EH (cell line): ENCODE results near the gene SVOPL.

Experiments
- DNase-seq: peaks from one replicate; pipeline ENCODE4 v3.0.0-alpha.2; 2015; ENCODE audit warnings: low read depth

The SVOPL gene

DNA sequence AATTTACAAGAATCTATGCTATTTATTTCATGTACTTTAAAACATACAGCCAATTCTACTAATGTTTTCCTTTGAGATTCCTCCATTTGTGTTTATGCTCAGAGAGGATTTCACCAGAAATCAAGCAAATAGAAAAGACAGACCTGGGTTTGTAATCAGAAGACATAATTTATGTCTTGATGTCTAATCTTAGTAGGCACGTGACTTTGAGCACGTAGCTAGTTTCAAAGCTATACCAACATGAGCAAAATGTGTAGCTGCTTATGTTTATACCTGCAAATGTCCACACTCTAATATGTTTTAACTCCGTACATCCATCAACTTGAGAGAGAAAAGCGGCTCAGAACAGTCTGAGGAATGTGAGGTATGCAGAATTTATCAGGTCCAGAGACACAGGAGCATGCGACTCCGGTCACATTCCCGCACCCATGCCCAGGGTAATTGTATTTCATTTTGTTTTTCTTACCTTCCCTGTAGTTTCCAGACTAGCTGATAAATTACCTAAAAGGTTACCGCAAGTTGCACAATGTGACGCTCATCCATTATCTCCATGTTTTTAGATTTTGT lies 40.0 kb downstream of the SVOPL start:
- no peak for DNase-seq

DNA sequence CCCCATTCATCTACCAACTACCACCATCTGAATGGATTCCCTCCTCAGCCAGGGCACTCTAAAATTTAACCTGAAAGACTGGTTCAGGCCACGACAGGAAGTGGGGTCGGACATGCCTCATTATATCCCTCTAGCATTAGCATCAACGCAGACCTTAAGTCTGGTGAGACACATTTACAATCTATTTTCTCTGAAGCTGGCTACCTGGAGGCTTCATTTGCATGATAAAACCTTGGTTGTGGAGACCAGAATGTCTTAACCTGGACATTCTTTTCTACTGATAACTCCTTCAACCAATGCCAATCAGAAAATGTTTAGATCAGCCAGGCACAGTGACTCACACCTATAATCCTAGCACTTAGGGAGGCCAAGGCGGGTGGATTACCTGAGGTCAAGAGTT lies 42.3 kb downstream of the SVOPL start:
- no peak for DNase-seq

- no peak for DNase-seq
Observed at GRCh38 chr7:138657854-138658386, 43.2 kb downstream of the SVOPL start.

GRCh38 chr7:138656952-138657351 lies 44.2 kb downstream of the SVOPL start:
- no peak for DNase-seq

GRCh38 chr7:138654616-138655015 lies 46.5 kb downstream of the SVOPL start:
- DNase-seq, result no peak

- DNase-seq, result no peak
Observed at GRCh38 chr7:138649506-138649905, 51.7 kb downstream of the SVOPL start.

DNA sequence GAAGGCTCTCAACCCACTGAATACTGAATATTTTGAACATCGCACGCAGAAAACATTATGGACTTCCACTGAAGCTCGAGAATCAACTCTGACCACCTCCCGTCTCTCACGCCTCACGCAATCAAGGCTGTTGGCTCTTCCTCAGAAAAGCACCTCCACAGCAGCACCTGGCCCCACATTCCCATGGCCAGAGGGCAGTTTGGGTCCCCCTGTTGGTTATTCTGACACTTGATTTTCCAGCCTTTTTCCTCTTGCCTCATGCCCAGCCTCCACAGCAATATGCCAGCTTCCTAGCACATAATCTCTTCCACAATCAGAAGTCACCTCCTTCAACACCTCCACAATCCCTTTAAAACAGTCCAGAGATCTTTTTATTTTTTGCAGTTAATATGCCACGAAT lies 55.9 kb downstream of the SVOPL start:
- no peak for DNase-seq

DNA sequence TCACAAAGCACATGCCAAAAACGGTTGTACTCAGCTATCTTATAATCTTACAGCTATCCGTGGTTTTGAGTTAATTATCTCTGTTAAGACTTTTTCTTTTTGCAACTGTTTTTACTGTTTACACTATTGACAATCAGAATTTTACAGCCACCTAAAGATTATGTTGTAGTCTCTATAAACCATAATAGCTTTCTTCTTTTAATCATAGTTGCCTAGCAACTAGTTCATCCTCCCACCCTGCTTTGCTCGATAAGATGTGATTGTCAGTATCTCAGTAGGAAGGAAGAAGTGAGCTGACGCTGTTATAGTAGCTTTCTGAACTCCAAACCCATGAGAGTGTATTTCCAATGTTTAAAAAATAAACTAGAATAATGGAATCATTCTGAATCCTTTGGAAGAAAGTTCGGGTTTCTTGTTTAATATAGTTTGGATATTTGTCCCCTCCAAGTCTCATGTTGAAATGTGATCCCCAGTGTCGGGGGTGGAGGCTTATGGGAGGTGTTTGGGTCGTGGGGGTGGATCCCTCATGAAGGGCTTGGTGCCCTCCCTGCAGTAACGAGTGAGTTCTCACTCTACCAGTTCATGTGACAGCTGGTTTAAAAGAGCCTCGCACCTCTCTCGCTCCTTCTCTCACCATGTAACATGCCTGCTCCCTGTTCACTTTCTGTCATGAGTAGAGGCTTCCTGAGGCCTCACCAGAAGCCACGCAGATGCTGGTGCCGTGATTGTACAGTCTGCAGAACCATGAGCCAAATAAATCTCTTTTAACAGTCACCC lies 68.1 kb downstream of the SVOPL start:
- DNase-seq, result no peak

DNA sequence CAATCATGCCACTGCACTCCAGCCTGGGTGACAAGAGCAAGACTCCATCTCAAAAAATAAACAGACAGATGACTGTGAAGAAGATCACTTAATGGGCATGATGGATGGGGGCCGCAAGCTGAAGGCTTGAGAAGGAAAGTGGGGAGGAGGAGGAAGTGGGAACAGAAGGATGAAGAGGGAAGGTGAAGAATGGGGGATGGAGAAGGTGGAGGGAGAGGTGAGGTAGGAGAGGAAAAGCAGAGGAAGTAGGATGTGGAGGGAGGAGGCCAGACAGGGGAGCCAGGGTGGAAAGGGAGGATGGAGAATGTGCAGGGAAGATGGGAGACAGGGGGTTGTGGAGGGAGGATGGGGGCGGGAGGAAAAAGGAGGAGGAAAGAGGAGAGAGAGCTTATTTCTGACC lies 68.8 kb downstream of the SVOPL start:
- DNase-seq, result no peak

- DNase-seq, result no peak
Observed at GRCh38 chr7:138630059-138630610, 71.0 kb downstream of the SVOPL start.

GRCh38 chr7:138627361-138627760 lies 73.8 kb downstream of the SVOPL start:
- DNase-seq, result no peak

DNA sequence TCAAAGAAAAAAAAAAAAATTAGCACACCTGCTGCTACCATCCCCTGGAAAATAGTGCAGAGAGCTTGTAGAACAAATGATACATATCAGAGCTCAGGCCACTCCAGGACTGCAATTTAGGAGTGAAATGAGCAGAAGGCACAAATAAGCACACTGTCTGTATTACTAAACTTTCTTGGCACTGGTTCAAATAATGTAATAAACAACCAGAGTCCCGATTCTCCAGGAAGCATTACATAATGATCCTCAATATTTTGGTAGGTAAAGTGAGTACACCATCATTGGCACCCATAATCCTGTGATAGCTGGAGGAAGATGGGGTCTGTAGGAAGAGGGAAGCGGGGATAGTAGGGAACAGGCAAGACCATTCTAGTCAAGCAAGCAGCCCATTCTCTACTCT lies 74.3 kb downstream of the SVOPL start:
- no peak for DNase-seq

- no peak for DNase-seq
Observed at GRCh38 chr7:138625849-138626230, 75.3 kb downstream of the SVOPL start.

DNA sequence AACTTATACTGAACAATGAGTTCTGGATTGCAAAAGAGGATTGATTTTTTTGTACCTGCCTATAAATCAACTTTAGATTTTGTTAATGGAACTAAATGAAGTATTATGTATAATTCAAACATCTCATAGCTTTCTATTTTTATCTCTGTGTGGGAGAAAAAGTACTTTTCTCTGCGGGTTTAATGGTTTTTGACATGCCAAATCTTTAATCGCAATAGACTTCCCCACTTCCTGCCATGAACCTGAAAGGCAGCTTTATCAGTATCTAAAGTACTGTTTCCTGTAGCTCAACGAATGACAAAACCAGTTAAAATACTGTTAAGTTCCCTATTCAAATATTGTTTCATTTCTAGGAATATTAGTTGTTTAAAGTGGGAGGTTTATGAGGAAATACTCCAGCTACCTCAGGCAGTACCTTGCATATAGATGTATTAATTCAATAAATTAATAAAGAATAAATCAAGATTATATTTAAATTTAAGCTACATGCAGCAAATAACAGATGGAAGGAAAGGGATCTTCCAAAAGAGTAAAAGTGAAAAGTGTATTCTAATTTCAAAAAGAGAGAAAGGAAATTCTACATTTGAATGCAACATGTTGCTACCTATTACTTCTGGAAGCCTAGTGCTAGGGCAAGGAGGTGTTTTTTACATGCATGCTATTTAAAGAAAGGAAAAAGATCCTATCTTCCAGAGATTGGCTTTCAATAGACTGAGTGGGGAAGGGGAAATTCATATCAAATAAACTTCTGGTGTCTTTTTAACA lies 75.9 kb downstream of the SVOPL start:
- DNase-seq, result no peak

GRCh38 chr7:138622841-138623240 lies 78.3 kb downstream of the SVOPL start:
- no peak for DNase-seq

- DNase-seq, result no peak
Observed at GRCh38 chr7:138618933-138619332, 82.2 kb downstream of the SVOPL start.

- no peak for DNase-seq
Observed at GRCh38 chr7:138618506-138618905, 82.7 kb downstream of the SVOPL start.

- DNase-seq, result no peak
Observed at GRCh38 chr7:138616085-138616484, 85.1 kb downstream of the SVOPL start.

GRCh38 chr7:138613630-138614029 lies 87.5 kb downstream of the SVOPL start:
- no peak for DNase-seq

GRCh38 chr7:138610671-138611170 lies 90.4 kb downstream of the SVOPL start:
- DNase-seq, result no peak

DNA sequence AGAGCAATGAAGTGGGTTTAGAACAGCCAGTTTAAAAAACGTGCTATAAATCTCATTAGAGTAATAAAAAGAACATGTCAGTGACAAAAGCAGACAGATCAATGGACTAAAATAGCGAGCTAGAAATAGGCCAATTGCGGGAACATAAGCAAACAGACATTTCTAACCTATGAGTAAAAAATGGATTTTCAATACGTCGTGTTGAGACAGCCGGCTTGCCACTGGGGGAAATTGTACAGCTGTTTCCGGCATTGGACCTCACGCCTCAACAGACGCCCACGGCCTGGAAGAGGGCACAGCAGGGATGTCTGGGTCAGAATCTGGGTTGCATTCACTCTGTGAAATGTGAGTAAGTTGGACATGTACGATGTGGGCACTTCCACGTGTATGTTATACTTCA lies 92.9 kb downstream of the SVOPL start:
- peak; percentile 36 for DNase-seq
